Transverse colon (tissue), 4 donors: ENCODE results near the gene NUMB. TPM values are rescaled to one million over a fixed set of nuclear protein-coding genes. Genes with fewer than 3 reads are reported as not detected.

Experiments used
- DNase-seq: peaks from one replicate; pipeline ENCODE4 v3.0.0-alpha.2; 2019
- H3K27ac ChIP-seq, 4 donors: fragments of 200-600 bp; sonication (generic); 2 replicates each; pipeline ENCODE4 v1.5.1; 2016 to 2018; ENCODE audit warnings: inconsistent platforms in 4 of 4
- H3K27me3 ChIP-seq: fragments of 200-600 bp; sonication (generic); 2 replicates; pipeline ENCODE4 v1.5.1; 2017; ENCODE audit warnings: inconsistent platforms
- H3K36me3 ChIP-seq, 4 donors: fragments of 200-600 bp; sonication (generic); 2 replicates each; pipeline ENCODE4 v1.5.1; 2017 to 2019; ENCODE audit warnings: inconsistent platforms in 4 of 4
- H3K4me1 ChIP-seq, 4 donors: fragments of 200-600 bp; sonication (generic); 2 replicates each; pipeline ENCODE4 v1.5.1; 2017 to 2020; ENCODE audit warnings: inconsistent platforms in 4 of 4
- H3K4me3 ChIP-seq, 4 donors: fragments of 200-600 bp; sonication (generic); 1 replicate in 1 of 4; 2 replicates in 3 of 4; pipeline versions ENCODE4 v1.5.1 to v1.6.1; 2017 to 2019; ENCODE audit warnings: inconsistent platforms in 4 of 4
- H3K9me3 ChIP-seq, 2 donors: fragments of 200-600 bp; sonication (generic); 2 replicates each; pipeline ENCODE4 v1.5.1; 2017 to 2019; ENCODE audit warnings: inconsistent platforms in 2 of 2
- EP300 ChIP-seq: sonication (generic); formaldehyde crosslinking; IDR thresholded peaks from one replicate; pipeline ENCODE4 v1.6.1; 2017; ENCODE audit warnings: antibody characterized with exemption, low read depth
- POLR2A ChIP-seq: fragments of 450-650 bp; IDR thresholded peaks from one replicate; pipeline ENCODE4 v1.6.1; 2016; ENCODE audit warnings: antibody characterized with exemption, mild to moderate bottlenecking, moderate library complexity
- POLR2AphosphoS5 ChIP-seq, 3 donors: sonication (generic); formaldehyde crosslinking; IDR thresholded peaks; one replicate each; pipeline ENCODE4 v1.6.1; 2016; ENCODE audit warnings: antibody characterized with exemption in 3 of 3
- WGBS, 2 donors: methylation state at CpG; one replicate each; pipeline ENCODE4 v1.1.5; 2018; ENCODE audit warnings: low coverage in 1 of 2; 5-methylcytosine and 5-hydroxymethylcytosine counted together
- in situ Hi-C, 4 donors: fragments of 200-750 bp; cut with MboI; loops; one replicate each; pipeline versions ENCODE4 v1.15.0 to v1.15.1; 2017; ENCODE audit warnings: low sequenced_read_pairs in 3 of 4, low pct_ligation_motif_present in 1 of 4, low pct_unique_long_range_greater_than_20kb in 1 of 4
- intact Hi-C: fragments of 100-400 bp; cut with DNase I; formaldehyde crosslinking; loops from one replicate; pipeline ENCODE4 v1.15.1; 2023; ENCODE audit warnings: low total_unique reads
- total RNA-seq, 4 donors: library from RNA; depleted of rRNA; stranded (reverse); fragments of >200 nt; gene quantifications; one replicate each; pipeline ENCODE4 v1.1.0, GENCODE V29; 2016
- TF ChIP-seq, protein P1 (sequence below), 5 experiments: fragments of 200-600 bp in 3 of 5; fragments of 450-650 bp in 2 of 5; sonication (generic) in 3 of 5; IDR thresholded peaks; 1 replicate in 2 of 5; 2 replicates in 3 of 5; pipeline ENCODE4 v1.5.1; 2016 to 2017; ENCODE audit warnings: antibody characterized with exemption in 5 of 5, inconsistent platforms in 3 of 5, mild to moderate bottlenecking in 2 of 5, moderate library complexity in 1 of 5

NUMB gene
- total RNA-seq, 4 donors from 2014 or later: 64.7 to 117 (median 103) TPM

GRCh38 chr14:73438993-73439392, 19.4 kb downstream of the NUMB start:
- Histone ChIP-seq H3K4me3 (no peak overlapping the region), H3K27ac (peak overlapping the region in 1 of 4 donors; percentile 8), H3K27me3 (no peaks in the 10 kb centered on the region), H3K4me1 (peaks cover 0 to 10% (median 0%) of the 10 kb centered on the region in 4 donors), H3K9me3 (no peaks in the 10 kb centered on the region), H3K36me3 (no peaks in the 10 kb centered on the region)
- TF ChIP-seq POLR2A (no peak), POLR2AphosphoS5 (IDR thresholded peaks at IDR 0.05) (no peak)
- intact Hi-C loops: no loop called here
- WGBS, 2 donors: 78 to 82% methylated on average over 2 of the region's 2 CpGs
- in situ Hi-C loops: no loop called here
- DNase-seq: no peak

DNA sequence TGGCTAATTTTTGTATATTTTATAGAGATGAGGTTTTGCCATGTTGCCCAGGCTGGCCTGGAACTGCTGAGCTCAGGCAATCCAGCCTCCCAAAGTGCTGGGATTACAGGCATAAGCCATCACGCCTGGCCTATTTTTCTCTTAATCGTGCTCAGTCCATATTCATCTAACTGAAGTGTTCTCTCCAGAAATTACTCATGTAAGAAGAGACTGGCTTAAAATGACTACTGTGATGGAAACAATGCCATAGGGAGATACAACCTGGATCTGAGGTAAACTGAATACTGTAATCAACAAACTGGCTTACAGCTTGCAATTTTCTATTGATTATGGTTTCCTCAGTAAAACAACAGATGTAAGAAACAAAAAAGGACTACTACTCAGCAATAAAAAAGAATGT, 21.1 kb downstream of the NUMB start:
- in situ Hi-C loops (no loop called here), intact Hi-C loops (no loop called here)
- Histone ChIP-seq H3K27ac (no peak overlapping the region), H3K27me3 (no peaks in the 10 kb centered on the region), H3K4me1 (peaks cover 0 to 16% (median 4%) of the 10 kb centered on the region in 4 donors), H3K9me3 (no peaks in the 10 kb centered on the region), H3K4me3 (no peak overlapping the region), H3K36me3 (no peaks in the 10 kb centered on the region)
- TF ChIP-seq EP300 (no peak), POLR2A (no peak), POLR2AphosphoS5 (IDR thresholded peaks at IDR 0.05) (no peak)
- TF ChIP-seq, protein P1, sequence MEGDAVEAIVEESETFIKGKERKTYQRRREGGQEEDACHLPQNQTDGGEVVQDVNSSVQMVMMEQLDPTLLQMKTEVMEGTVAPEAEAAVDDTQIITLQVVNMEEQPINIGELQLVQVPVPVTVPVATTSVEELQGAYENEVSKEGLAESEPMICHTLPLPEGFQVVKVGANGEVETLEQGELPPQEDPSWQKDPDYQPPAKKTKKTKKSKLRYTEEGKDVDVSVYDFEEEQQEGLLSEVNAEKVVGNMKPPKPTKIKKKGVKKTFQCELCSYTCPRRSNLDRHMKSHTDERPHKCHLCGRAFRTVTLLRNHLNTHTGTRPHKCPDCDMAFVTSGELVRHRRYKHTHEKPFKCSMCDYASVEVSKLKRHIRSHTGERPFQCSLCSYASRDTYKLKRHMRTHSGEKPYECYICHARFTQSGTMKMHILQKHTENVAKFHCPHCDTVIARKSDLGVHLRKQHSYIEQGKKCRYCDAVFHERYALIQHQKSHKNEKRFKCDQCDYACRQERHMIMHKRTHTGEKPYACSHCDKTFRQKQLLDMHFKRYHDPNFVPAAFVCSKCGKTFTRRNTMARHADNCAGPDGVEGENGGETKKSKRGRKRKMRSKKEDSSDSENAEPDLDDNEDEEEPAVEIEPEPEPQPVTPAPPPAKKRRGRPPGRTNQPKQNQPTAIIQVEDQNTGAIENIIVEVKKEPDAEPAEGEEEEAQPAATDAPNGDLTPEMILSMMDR (IDR thresholded peaks at IDR 0.05): no peak
- DNase-seq: no peak
- 88 to 100% methylated on average over 2 of the region's 2 CpGs for WGBS, 2 donors

GRCh38 chr14:73432124-73432523, 26.2 kb downstream of the NUMB start:
- 79% methylated on average over 3 of the region's 3 CpGs for WGBS, 2 donors
- Histone ChIP-seq H3K4me3 (no peak overlapping the region), H3K36me3 (no peaks in the 10 kb centered on the region), H3K4me1 (peaks cover 0 to 32% (median 23%) of the 10 kb centered on the region in 4 donors), H3K27me3 (no peaks in the 10 kb centered on the region), H3K9me3 (no peaks in the 10 kb centered on the region), H3K27ac (no peak overlapping the region)
- intact Hi-C loops: no loop called here
- in situ Hi-C loops: no loop called here
- DNase-seq: no peak
- TF ChIP-seq, protein P1 (IDR thresholded peaks at IDR 0.05): no peak
- TF ChIP-seq EP300: no peak
- TF ChIP-seq POLR2AphosphoS5 (IDR thresholded peaks at IDR 0.05): no peak
- no peak for TF ChIP-seq POLR2A

- Histone ChIP-seq H3K4me3 (no peak overlapping the region), H3K27ac (peak overlapping the region; percentile 12 to 61 (median 51)), H3K9me3 (no peaks in the 10 kb centered on the region), H3K27me3 (no peaks in the 10 kb centered on the region), H3K4me1 (peaks cover 0 to 66% (median 47%) of the 10 kb centered on the region in 4 donors), H3K36me3 (no peaks in the 10 kb centered on the region)
- TF ChIP-seq POLR2A (no peak), EP300 (no peak), POLR2AphosphoS5 (IDR thresholded peaks at IDR 0.05) (no peak)
- TF ChIP-seq, protein P1 (IDR thresholded peaks at IDR 0.05): no peak
- DNase-seq: no peak
- 50 to 100% methylated on average over 1 to 5 of the region's 5 CpGs for WGBS, 2 donors
- in situ Hi-C loops (no loop called here), intact Hi-C loops (no loop called here)
Observed at GRCh38 chr14:73428353-73428824, 30.0 kb downstream of the NUMB start.
